ENCODE measurements around the gene DPY30.

- no peak for TF ChIP-seq POLR2AphosphoS5 (IDR thresholded peaks at IDR 0.05)
- TF ChIP-seq CTCF (IDR thresholded peaks at IDR 0.05), result no peak
- no peak for TF ChIP-seq EP300 (IDR thresholded peaks at IDR 0.05)
Observed at GRCh38 chr2:31997653-31998052, 42.0 kb downstream of the DPY30 start.
